Endothelial cell of umbilical vein (primary cell): ENCODE results near the gene COG4. TPM values are rescaled to one million over a fixed set of nuclear protein-coding genes. Genes with fewer than 3 reads are reported as not detected.

Experiments
- BruUV-seq: library from RNA; stranded (reverse); fragments of 400-500 nt; replicated peaks from 2 replicates; lab custom pipeline; 2021; lab: Mats Ljungman, UMichigan
- CTCF ChIA-PET: fragments of 300-600, 350-600 bp; sonication (Branson Sonifier 250); formaldehyde crosslinking; loops from one replicate; lab custom pipeline; 2021; ENCODE audit warnings: antibody characterized with exemption, inconsistent platforms; lab: Charles Lee
- POLR2A ChIA-PET: fragments of 300-600, 350-600 bp; sonication (Branson Sonifier 250); formaldehyde crosslinking; loops from one replicate; lab custom pipeline; 2021; ENCODE audit warnings: antibody characterized with exemption, inconsistent platforms; lab: Charles Lee
- DNase-seq: peaks from one replicate; pipeline ENCODE4 v3.0.0-alpha.2; 2011; ENCODE audit warnings: low read depth, low spot score
- FAIRE-seq: peaks from 2 replicates; lab custom pipeline; 2011; peaks lifted over from hg19 to GRCh38; lab: Jason Lieb, UNC
- H2AFZ ChIP-seq: 2 replicates; pipeline ENCODE4 v1.6.0; 2012; ENCODE audit warnings: low read depth, low read length, control low read depth, inconsistent platforms
- H3K27ac ChIP-seq: 2 replicates; pipeline ENCODE4 v1.5.1; 2011; ENCODE audit warnings: low read depth, mild to moderate bottlenecking, control low read depth, low read length, moderate library complexity; ENCODE audit not compliant: insufficient read depth
- H3K27me3 ChIP-seq, 2 experiments: 2 replicates each; pipeline versions ENCODE4 v1.6.0 to v1.6.1; 2011; ENCODE audit warnings: low read length in 2 of 2, mixed read lengths in 1 of 2; ENCODE audit not compliant: control insufficient read depth in 2 of 2, insufficient read depth in 2 of 2
- H3K36me3 ChIP-seq, 2 experiments: 2 replicates in 1 of 2; 3 replicates in 1 of 2; pipeline ENCODE4 v1.5.1; 2011; ENCODE audit warnings: low read length in 2 of 2, mild to moderate bottlenecking in 1 of 2, moderate library complexity in 1 of 2; ENCODE audit not compliant: control insufficient read depth in 2 of 2, insufficient read depth in 2 of 2; ENCODE audit errors: extremely low read depth in 1 of 2
- H3K4me1 ChIP-seq: 3 replicates; pipeline ENCODE4 v1.5.1; 2011; ENCODE audit warnings: mild to moderate bottlenecking, low read length; ENCODE audit not compliant: control insufficient read depth, insufficient read depth; ENCODE audit errors: extremely low read depth
- H3K4me2 ChIP-seq: 2 replicates; pipeline ENCODE4 v1.6.1; 2011; ENCODE audit warnings: low read length, control low read depth, mixed read lengths; ENCODE audit not compliant: insufficient read depth
- H3K4me3 ChIP-seq, 3 experiments: fragments of 200-600 bp in 1 of 3; sonication (generic), shearing (Covaris generic) in 1 of 3; replicated peaks in 1 of 3; 2 replicates each; pipeline ENCODE4 v1.5.1; 2011 to 2016; ENCODE audit warnings: control low read depth in 3 of 3, low read length in 3 of 3, mild to moderate bottlenecking in 2 of 3, inconsistent platforms in 1 of 3, low read depth in 1 of 3, moderate library complexity in 1 of 3; ENCODE audit not compliant: insufficient read depth in 1 of 3
- H3K79me2 ChIP-seq: 2 replicates; pipeline ENCODE4 v1.6.0; 2012; ENCODE audit warnings: low read length, inconsistent platforms; ENCODE audit not compliant: control insufficient read depth, insufficient read depth
- H3K9ac ChIP-seq: replicated peaks from 2 replicates; pipeline ENCODE3; 2011; ENCODE audit warnings: low read length, control low read depth; ENCODE audit not compliant: insufficient read depth; ENCODE audit errors: extremely low read depth
- H3K9me1 ChIP-seq: replicated peaks from 3 replicates; pipeline ENCODE4 v1.6.0; 2011; ENCODE audit warnings: mild to moderate bottlenecking, low read length; ENCODE audit not compliant: control insufficient read depth, insufficient read depth; ENCODE audit errors: extremely low read depth
- H3K9me3 ChIP-seq: replicated peaks from 2 replicates; pipeline ENCODE4 v1.5.1; 2012; ENCODE audit warnings: low read length, inconsistent platforms; ENCODE audit not compliant: control insufficient read depth, insufficient read depth
- H4K20me1 ChIP-seq: replicated peaks from 2 replicates; pipeline ENCODE3; 2011; ENCODE audit warnings: mild to moderate bottlenecking, low read length; ENCODE audit not compliant: control insufficient read depth, insufficient read depth; ENCODE audit errors: extremely low read depth
- EZH2 ChIP-seq: IDR thresholded peaks from 2 replicates; pipeline ENCODE4 v1.6.1; 2012; ENCODE audit warnings: borderline replicate concordance, low read depth, mild to moderate bottlenecking, moderate library complexity, low read length, inconsistent platforms; ENCODE audit not compliant: severe bottlenecking
- FOS ChIP-seq: IDR thresholded peaks from 2 replicates; pipeline ENCODE4 v1.6.1; 2011; ENCODE audit warnings: mild to moderate bottlenecking, low read length, moderate library complexity, borderline replicate concordance; ENCODE audit not compliant: insufficient read depth
- GATA2 ChIP-seq: IDR thresholded peaks from 2 replicates; pipeline ENCODE4 v1.7.0; 2011; ENCODE audit warnings: low read depth, mild to moderate bottlenecking, moderate library complexity, mixed read lengths, low read length; ENCODE audit not compliant: insufficient read length, insufficient read depth
- JUN ChIP-seq: IDR thresholded peaks from 2 replicates; pipeline ENCODE4 v1.6.1; 2011; ENCODE audit warnings: borderline replicate concordance, low read depth; ENCODE audit not compliant: insufficient read length, insufficient read depth
- MYC ChIP-seq: IDR thresholded peaks from one replicate; pipeline ENCODE4 v1.6.1; 2011; ENCODE audit warnings: mild to moderate bottlenecking, low read depth, low read length
- POLR2A ChIP-seq: IDR thresholded peaks from 2 replicates; pipeline ENCODE4 v1.6.1; 2012; ENCODE audit warnings: low read depth, mild to moderate bottlenecking, control low read depth, low read length
- POLR2AphosphoS5 ChIP-seq: IDR thresholded peaks from 2 replicates; pipeline ENCODE4 v1.6.1; 2012; ENCODE audit warnings: low read depth, mild to moderate bottlenecking, control low read depth, low read length, moderate library complexity; ENCODE audit not compliant: insufficient read depth
- dilution Hi-C: fragments of 300-500 bp; cut with MboI; formaldehyde crosslinking; loops from one replicate; pipeline ENCODE4 v1.15.0; 2019; ENCODE audit warnings: low sequenced_read_pairs; ENCODE audit not compliant: extremely low pct_ligation_motif_present
- intact Hi-C: fragments of 100-400 bp; cut with micrococcal nuclease; formaldehyde crosslinking; loops from one replicate; pipeline ENCODE4 v1.10.0; 2022
- polyA plus RNA-seq, 4 experiments: library from polyadenylated mRNA; depleted of rRNA in 3 of 4; stranded (reverse) in 3 of 4; unstranded in 1 of 4; fragments of >200 nt; gene quantifications; 2 replicates each; pipeline versions ENCODE4 v1.2.1 to v1.2.3, GENCODE V29; 2011 to 2012; ENCODE audit warnings: missing spikeins in 1 of 4
- total RNA-seq: library from RNA; stranded (reverse); gene quantifications from 2 replicates; pipeline ENCODE4 v1.2.3, GENCODE V29; 2021
- TF ChIP-seq, protein P1 (sequence below), 2 donors: IDR thresholded peaks; 1 replicate in 1 of 2; 2 replicates in 1 of 2; pipeline ENCODE4 v1.5.1; 2011; ENCODE audit warnings: low read length in 2 of 2, mild to moderate bottlenecking in 2 of 2, moderate library complexity in 2 of 2, control low read depth in 1 of 2, inconsistent platforms in 1 of 2, low read depth in 1 of 2; ENCODE audit not compliant: insufficient read depth in 1 of 2; ENCODE audit errors: extremely low read depth in 1 of 2
- TF ChIP-seq, protein P2 (sequence below): IDR thresholded peaks from 2 replicates; pipeline ENCODE4 v1.6.1; 2011; ENCODE audit not compliant: insufficient read depth, insufficient read length

COG4 gene
- total and polyA plus RNA-seq, 2 donors (not counting 3 experiments of a cell fraction or from before 2014, with no cell fraction given): 53.7 to 61.2 TPM

DNA sequence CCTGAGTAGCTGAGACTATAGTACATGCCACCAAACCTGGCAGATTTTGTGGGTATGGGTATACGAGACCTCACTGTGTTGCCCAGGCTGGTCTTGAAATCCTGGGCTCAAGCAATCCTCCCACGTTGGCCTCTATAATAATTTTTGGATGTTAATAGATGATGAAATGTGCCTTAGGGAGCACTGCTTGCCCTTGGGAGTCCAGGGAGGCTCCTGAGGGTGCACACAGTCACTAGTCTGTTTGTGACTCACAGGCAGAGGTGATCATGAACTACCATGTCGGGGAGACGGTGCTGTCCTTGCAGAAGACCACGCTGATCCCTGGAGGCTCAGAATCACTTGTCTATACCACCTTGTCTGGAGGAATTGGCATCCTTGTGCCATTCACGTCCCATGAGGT is 46.4 kb upstream of the COG4 start:
- H2AFZ ChIP-seq: no peak overlapping the region
- H3K4me2 ChIP-seq: no peak overlapping the region
- peaks cover 41% of the 10 kb centered on the region for H3K4me1 ChIP-seq
- CTCF ChIA-PET: interaction anchor here (1.5 to 15.0 kb wide), 2 partner anchors 11 to 83 kb away, joined by 3 to 175 read pairs; no protein-coding TSS in a partner anchor
- H3K36me3 ChIP-seq: peaks cover 43 to 48% of the 10 kb centered on the region in 2 experiments
- H3K9ac ChIP-seq: no peak overlapping the region
- no peaks in the 10 kb centered on the region for H4K20me1 ChIP-seq
- FAIRE-seq (no peak), DNase-seq (no peak)
- no peak overlapping the region for H3K4me3 ChIP-seq
- POLR2A ChIA-PET: no interaction called here
- no peak for TF ChIP-seq GATA2
- TF ChIP-seq, protein P1, sequence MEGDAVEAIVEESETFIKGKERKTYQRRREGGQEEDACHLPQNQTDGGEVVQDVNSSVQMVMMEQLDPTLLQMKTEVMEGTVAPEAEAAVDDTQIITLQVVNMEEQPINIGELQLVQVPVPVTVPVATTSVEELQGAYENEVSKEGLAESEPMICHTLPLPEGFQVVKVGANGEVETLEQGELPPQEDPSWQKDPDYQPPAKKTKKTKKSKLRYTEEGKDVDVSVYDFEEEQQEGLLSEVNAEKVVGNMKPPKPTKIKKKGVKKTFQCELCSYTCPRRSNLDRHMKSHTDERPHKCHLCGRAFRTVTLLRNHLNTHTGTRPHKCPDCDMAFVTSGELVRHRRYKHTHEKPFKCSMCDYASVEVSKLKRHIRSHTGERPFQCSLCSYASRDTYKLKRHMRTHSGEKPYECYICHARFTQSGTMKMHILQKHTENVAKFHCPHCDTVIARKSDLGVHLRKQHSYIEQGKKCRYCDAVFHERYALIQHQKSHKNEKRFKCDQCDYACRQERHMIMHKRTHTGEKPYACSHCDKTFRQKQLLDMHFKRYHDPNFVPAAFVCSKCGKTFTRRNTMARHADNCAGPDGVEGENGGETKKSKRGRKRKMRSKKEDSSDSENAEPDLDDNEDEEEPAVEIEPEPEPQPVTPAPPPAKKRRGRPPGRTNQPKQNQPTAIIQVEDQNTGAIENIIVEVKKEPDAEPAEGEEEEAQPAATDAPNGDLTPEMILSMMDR (IDR thresholded peaks at IDR 0.05; ENCODE audit: extremely low read depth in 1 of 2, insufficient read depth in 1 of 2, low read depth in 1 of 2, low read length in 2 of 2): no peak
- no peak for TF ChIP-seq POLR2A
- TF ChIP-seq MYC: no peak
- H3K9me3 ChIP-seq: no peaks in the 10 kb centered on the region
- peaks cover 9% of the 10 kb centered on the region for H3K79me2 ChIP-seq
- no peaks in the 10 kb centered on the region for H3K9me1 ChIP-seq
- dilution Hi-C loops: no loop called here
- no TSS peak for BruUV-seq
- no peaks in the 10 kb centered on the region for H3K27me3 ChIP-seq
- H3K27ac ChIP-seq: no peak overlapping the region
- intact Hi-C loops: loop anchor here (5.0 to 10.0 kb wide), 2 partner anchors 42 to 205 kb away; no protein-coding TSS in a partner anchor

DNA sequence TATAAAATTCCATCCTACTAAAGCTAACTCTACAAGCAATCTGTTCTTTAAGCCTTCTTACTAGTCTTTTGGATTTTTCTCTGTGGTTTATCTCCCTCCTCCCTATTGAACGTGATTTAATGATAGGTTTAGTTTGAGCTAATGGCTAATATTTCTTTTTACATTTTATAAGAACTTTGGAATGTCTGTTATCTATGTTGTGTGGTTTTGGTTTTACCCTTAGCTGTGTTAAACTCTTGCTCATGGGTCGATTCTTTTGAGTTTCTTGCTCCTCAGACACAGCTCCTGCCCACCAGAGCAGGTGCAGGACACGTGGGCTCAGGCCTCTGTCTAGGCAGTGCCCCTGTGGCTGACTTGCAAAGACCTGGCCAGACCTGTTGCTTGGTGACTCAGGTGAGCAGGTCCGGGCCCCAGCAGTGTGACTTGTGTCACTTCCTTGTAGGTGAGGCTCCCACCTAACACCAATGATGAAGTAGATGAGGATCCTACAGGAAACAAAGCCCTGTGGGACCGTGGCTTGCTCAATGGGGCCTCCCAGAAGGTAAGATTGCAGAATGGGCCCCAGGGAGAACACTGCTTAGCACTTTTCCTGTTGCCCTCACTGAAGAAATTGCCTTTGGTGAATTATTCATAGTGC is 45.4 kb upstream of the COG4 start:
- no peaks in the 10 kb centered on the region for H3K9me3 ChIP-seq
- no peaks in the 10 kb centered on the region for H3K27me3 ChIP-seq
- FAIRE-seq: no peak
- intact Hi-C loops: no loop called here
- H3K9me1 ChIP-seq: no peaks in the 10 kb centered on the region
- H2AFZ ChIP-seq: no peak overlapping the region
- H3K79me2 ChIP-seq: peaks cover 9% of the 10 kb centered on the region
- dilution Hi-C loops: no loop called here
- H3K4me3 ChIP-seq: no peak overlapping the region
- H3K4me2 ChIP-seq: no peak overlapping the region
- DNase-seq: no peak
- POLR2A ChIA-PET: no interaction called here
- H3K36me3 ChIP-seq: peaks cover 53 to 57% of the 10 kb centered on the region in 2 experiments
- TF ChIP-seq, protein P2, sequence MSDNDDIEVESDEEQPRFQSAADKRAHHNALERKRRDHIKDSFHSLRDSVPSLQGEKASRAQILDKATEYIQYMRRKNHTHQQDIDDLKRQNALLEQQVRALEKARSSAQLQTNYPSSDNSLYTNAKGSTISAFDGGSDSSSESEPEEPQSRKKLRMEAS: no peak
- TF ChIP-seq FOS (no peak), POLR2AphosphoS5 (no peak), JUN (no peak), MYC (no peak), GATA2 (no peak), EZH2 (no peak), POLR2A (no peak)
- TF ChIP-seq, protein P1 (IDR thresholded peaks at IDR 0.05; ENCODE audit: extremely low read depth in 1 of 2, insufficient read depth in 1 of 2, low read depth in 1 of 2, low read length in 2 of 2): no peak
- BruUV-seq: no TSS peak
- no peak overlapping the region for H3K27ac ChIP-seq
- CTCF ChIA-PET: interaction anchor here (1.0 to 15.0 kb wide), 4 partner anchors 10 to 84 kb away, joined by 3 to 175 read pairs (median 3); no protein-coding TSS in a partner anchor
- H3K4me1 ChIP-seq: peaks cover 32% of the 10 kb centered on the region
- no peaks in the 10 kb centered on the region for H4K20me1 ChIP-seq
- H3K9ac ChIP-seq: no peak overlapping the region
